WTC11 (cell line): ENCODE results near the gene MITF. TPM values are rescaled to one million over a fixed set of nuclear protein-coding genes. Genes with fewer than 3 reads are reported as not detected.

Source experiments
- ATAC-seq: fragments of 200-7000 bp; cut with Tn5 transposase; 2 replicates; pipeline ENCODE4 v1.10.0; 2021; ENCODE audit warnings: mild to moderate bottlenecking, moderate library complexity
- CTCF ChIA-PET: fragments of 300-600 bp; sonication (Branson Sonifier 250); formaldehyde crosslinking; loops from one replicate; lab custom pipeline; 2021; ENCODE audit warnings: antibody characterized with exemption; lab: Charles Lee
- POLR2A ChIA-PET: fragments of 350-600 bp; sonication (Branson Sonifier 250); formaldehyde crosslinking; loops from one replicate; lab custom pipeline; 2021; ENCODE audit warnings: antibody characterized with exemption; lab: Charles Lee
- DNase-seq: peaks from one replicate; pipeline ENCODE4 v3.0.0; 2021; ENCODE audit warnings: low spot score
- H3K27ac Mint-ChIP-seq: 2 replicates; pipeline ENCODE4 v1.8.0; 2021; ENCODE audit warnings: mixed read lengths
- H3K27me3 Mint-ChIP-seq: 2 replicates; pipeline ENCODE4 v1.8.0; 2021; ENCODE audit warnings: low read depth, mild to moderate bottlenecking, moderate library complexity, mixed read lengths
- H3K36me3 Mint-ChIP-seq: 2 replicates; pipeline ENCODE4 v1.8.0; 2021; ENCODE audit warnings: mixed read lengths
- H3K4me1 Mint-ChIP-seq: 2 replicates; pipeline ENCODE4 v1.8.0; 2022; ENCODE audit warnings: mixed read lengths
- H3K4me3 Mint-ChIP-seq: 2 replicates; pipeline ENCODE4 v1.8.0; 2021; ENCODE audit warnings: mild to moderate bottlenecking, moderate library complexity, mixed read lengths
- H3K9me3 Mint-ChIP-seq: 2 replicates; pipeline ENCODE4 v1.8.0; 2021; ENCODE audit warnings: mixed read lengths
- ETV6 ChIP-seq: sonication (generic); formaldehyde crosslinking; IDR thresholded peaks from 2 replicates; pipeline ENCODE4 v1.8.1; 2022; ENCODE audit warnings: mild to moderate bottlenecking, missing genetic modification reagents
- GABPB1 ChIP-seq: sonication (generic); formaldehyde crosslinking; IDR thresholded peaks from 2 replicates; pipeline ENCODE4 v1.8.1; 2023; ENCODE audit warnings: mild to moderate bottlenecking, missing genetic modification reagents
- JAZF1 ChIP-seq: fragments of 250-450 bp; sonication (Bioruptor Pico); IDR thresholded peaks from 2 replicates; pipeline ENCODE4 v1.9.0; 2021; ENCODE audit warnings: moderate library complexity, mild to moderate bottlenecking, inconsistent platforms
- KAT7 ChIP-seq: sonication (generic); formaldehyde crosslinking; IDR thresholded peaks from 2 replicates; pipeline ENCODE4 v1.8.1; 2023; ENCODE audit warnings: missing genetic modification reagents, mild to moderate bottlenecking, borderline replicate concordance
- ZBTB21 ChIP-seq: sonication (generic); formaldehyde crosslinking; IDR thresholded peaks from 2 replicates; pipeline ENCODE4 v1.8.1; 2023; ENCODE audit warnings: mild to moderate bottlenecking, missing genetic modification reagents, borderline replicate concordance
- ZNF263 ChIP-seq: sonication (generic); formaldehyde crosslinking; IDR thresholded peaks from 2 replicates; pipeline ENCODE4 v1.8.1; 2022; ENCODE audit warnings: low read depth, mild to moderate bottlenecking, moderate library complexity, missing genetic modification reagents
- ZNF423 ChIP-seq: fragments of 250-450 bp; sonication (Bioruptor Pico); IDR thresholded peaks from 2 replicates; pipeline ENCODE4 v2.1.2; 2022; ENCODE audit warnings: mild to moderate bottlenecking, moderate library complexity
- total RNA-seq: library from RNA; stranded (reverse); gene quantifications from 3 replicates; pipeline ENCODE4 v1.2.3, GENCODE V29; 2021
- TF ChIP-seq, protein P1 (sequence below): sonication (generic); formaldehyde crosslinking; IDR thresholded peaks from 2 replicates; pipeline ENCODE4 v1.8.0; 2022; ENCODE audit warnings: missing genetic modification reagents
- TF ChIP-seq, protein P2 (sequence below): sonication (generic); formaldehyde crosslinking; IDR thresholded peaks from 2 replicates; pipeline ENCODE4 v1.8.1; 2022; ENCODE audit warnings: low read depth, missing genetic modification reagents, borderline replicate concordance
- TF ChIP-seq, protein P3 (sequence below): sonication (generic); formaldehyde crosslinking; IDR thresholded peaks from 2 replicates; pipeline ENCODE4 v1.8.1; 2022; ENCODE audit warnings: low read depth, mild to moderate bottlenecking, moderate library complexity, missing genetic modification reagents, borderline replicate concordance
- TF ChIP-seq, protein P4 (sequence below): fragments of 250-450 bp; sonication (Bioruptor Pico); IDR thresholded peaks from 2 replicates; pipeline ENCODE4 v1.9.0; 2021; ENCODE audit warnings: mild to moderate bottlenecking, borderline replicate concordance
- TF ChIP-seq, protein P5 (sequence below): sonication (generic); formaldehyde crosslinking; IDR thresholded peaks from 2 replicates; pipeline ENCODE4 v1.8.0; 2022; ENCODE audit warnings: mild to moderate bottlenecking, missing genetic modification reagents
- TF ChIP-seq, protein P6 (sequence below): sonication (generic); formaldehyde crosslinking; IDR thresholded peaks from 2 replicates; pipeline ENCODE4 v1.8.1; 2023; ENCODE audit warnings: mild to moderate bottlenecking, missing genetic modification reagents, borderline replicate concordance
- TF ChIP-seq, protein P7 (sequence below): sonication (generic); formaldehyde crosslinking; IDR thresholded peaks from 2 replicates; pipeline ENCODE4 v1.8.0; 2022; ENCODE audit warnings: mild to moderate bottlenecking, missing genetic modification reagents

Gene MITF
- total RNA-seq, 1 experiment from 2014 or later = 1.3 TPM

DNA sequence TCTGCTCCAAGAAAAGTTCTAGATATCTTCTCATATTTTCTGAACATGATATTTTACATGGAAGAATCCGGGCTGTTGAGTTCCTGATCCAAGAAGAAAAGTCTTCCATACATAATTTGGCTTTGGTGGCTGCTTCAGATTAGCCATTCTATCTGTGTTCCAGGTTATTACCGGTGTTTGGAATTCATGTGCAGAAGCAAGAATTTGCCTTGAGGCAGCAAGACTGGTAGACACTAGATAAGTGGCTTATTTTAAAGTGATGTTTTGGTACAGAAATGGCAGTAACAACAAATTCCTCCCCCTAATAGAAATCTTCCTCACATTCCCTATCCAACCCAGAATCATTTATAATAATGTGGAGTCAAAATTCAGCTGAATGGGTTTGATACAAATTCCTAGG lies 29.2 kb downstream of the MITF start (continued):
- TF ChIP-seq, protein P1, sequence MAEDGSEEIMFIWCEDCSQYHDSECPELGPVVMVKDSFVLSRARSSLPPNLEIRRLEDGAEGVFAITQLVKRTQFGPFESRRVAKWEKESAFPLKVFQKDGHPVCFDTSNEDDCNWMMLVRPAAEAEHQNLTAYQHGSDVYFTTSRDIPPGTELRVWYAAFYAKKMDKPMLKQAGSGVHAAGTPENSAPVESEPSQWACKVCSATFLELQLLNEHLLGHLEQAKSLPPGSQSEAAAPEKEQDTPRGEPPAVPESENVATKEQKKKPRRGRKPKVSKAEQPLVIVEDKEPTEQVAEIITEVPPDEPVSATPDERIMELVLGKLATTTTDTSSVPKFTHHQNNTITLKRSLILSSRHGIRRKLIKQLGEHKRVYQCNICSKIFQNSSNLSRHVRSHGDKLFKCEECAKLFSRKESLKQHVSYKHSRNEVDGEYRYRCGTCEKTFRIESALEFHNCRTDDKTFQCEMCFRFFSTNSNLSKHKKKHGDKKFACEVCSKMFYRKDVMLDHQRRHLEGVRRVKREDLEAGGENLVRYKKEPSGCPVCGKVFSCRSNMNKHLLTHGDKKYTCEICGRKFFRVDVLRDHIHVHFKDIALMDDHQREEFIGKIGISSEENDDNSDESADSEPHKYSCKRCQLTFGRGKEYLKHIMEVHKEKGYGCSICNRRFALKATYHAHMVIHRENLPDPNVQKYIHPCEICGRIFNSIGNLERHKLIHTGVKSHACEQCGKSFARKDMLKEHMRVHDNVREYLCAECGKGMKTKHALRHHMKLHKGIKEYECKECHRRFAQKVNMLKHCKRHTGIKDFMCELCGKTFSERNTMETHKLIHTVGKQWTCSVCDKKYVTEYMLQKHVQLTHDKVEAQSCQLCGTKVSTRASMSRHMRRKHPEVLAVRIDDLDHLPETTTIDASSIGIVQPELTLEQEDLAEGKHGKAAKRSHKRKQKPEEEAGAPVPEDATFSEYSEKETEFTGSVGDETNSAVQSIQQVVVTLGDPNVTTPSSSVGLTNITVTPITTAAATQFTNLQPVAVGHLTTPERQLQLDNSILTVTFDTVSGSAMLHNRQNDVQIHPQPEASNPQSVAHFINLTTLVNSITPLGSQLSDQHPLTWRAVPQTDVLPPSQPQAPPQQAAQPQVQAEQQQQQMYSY (CRISPR knock-in tag) = no peak
- TF ChIP-seq ZBTB21 = no peak
- no peak for TF ChIP-seq KAT7
- no peak for TF ChIP-seq ETV6

DNA sequence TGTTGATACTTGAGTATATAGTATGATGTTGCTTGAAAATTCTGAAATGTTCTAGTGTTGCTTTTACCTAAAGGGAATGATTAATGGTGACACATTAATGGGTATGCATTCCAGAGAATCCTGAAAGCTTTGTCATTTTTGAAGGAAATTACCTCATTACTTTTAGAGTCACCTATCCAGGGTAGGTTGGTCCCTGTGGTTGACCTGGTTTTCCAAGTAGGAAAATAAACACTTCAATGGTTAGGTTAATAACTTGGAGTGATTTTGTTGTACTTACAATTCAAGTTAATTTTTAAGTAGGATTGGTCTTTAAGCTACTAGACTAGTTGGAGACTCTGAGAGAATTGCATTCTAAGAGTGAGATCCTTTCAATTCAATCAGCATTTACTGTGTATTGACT lies 31.0 kb downstream of the MITF start:
- POLR2A ChIA-PET = no interaction called here
- DNase-seq (no peak), ATAC-seq (peak; percentile 47; the same call in 1 of the 2 replicates)
- Mint-ChIP-seq H3K9me3 (no peaks in the 10 kb centered on the region), H3K4me3 (no peak overlapping the region), H3K27me3 (no peaks in the 10 kb centered on the region; the same call in 1 of the 2 replicates), H3K27ac (no peak overlapping the region), H3K4me1 (peaks cover 13% of the 10 kb centered on the region), H3K36me3 (no peaks in the 10 kb centered on the region)
- TF ChIP-seq, protein P2, sequence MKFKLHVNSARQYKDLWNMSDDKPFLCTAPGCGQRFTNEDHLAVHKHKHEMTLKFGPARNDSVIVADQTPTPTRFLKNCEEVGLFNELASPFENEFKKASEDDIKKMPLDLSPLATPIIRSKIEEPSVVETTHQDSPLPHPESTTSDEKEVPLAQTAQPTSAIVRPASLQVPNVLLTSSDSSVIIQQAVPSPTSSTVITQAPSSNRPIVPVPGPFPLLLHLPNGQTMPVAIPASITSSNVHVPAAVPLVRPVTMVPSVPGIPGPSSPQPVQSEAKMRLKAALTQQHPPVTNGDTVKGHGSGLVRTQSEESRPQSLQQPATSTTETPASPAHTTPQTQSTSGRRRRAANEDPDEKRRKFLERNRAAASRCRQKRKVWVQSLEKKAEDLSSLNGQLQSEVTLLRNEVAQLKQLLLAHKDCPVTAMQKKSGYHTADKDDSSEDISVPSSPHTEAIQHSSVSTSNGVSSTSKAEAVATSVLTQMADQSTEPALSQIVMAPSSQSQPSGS (CRISPR knock-in tag) = no peak
- TF ChIP-seq, protein P3, sequence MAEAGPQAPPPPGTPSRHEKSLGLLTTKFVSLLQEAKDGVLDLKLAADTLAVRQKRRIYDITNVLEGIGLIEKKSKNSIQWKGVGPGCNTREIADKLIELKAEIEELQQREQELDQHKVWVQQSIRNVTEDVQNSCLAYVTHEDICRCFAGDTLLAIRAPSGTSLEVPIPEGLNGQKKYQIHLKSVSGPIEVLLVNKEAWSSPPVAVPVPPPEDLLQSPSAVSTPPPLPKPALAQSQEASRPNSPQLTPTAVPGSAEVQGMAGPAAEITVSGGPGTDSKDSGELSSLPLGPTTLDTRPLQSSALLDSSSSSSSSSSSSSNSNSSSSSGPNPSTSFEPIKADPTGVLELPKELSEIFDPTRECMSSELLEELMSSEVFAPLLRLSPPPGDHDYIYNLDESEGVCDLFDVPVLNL (CRISPR knock-in tag) = no peak
- TF ChIP-seq, protein P4, sequence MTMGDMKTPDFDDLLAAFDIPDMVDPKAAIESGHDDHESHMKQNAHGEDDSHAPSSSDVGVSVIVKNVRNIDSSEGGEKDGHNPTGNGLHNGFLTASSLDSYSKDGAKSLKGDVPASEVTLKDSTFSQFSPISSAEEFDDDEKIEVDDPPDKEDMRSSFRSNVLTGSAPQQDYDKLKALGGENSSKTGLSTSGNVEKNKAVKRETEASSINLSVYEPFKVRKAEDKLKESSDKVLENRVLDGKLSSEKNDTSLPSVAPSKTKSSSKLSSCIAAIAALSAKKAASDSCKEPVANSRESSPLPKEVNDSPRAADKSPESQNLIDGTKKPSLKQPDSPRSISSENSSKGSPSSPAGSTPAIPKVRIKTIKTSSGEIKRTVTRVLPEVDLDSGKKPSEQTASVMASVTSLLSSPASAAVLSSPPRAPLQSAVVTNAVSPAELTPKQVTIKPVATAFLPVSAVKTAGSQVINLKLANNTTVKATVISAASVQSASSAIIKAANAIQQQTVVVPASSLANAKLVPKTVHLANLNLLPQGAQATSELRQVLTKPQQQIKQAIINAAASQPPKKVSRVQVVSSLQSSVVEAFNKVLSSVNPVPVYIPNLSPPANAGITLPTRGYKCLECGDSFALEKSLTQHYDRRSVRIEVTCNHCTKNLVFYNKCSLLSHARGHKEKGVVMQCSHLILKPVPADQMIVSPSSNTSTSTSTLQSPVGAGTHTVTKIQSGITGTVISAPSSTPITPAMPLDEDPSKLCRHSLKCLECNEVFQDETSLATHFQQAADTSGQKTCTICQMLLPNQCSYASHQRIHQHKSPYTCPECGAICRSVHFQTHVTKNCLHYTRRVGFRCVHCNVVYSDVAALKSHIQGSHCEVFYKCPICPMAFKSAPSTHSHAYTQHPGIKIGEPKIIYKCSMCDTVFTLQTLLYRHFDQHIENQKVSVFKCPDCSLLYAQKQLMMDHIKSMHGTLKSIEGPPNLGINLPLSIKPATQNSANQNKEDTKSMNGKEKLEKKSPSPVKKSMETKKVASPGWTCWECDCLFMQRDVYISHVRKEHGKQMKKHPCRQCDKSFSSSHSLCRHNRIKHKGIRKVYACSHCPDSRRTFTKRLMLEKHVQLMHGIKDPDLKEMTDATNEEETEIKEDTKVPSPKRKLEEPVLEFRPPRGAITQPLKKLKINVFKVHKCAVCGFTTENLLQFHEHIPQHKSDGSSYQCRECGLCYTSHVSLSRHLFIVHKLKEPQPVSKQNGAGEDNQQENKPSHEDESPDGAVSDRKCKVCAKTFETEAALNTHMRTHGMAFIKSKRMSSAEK (CRISPR knock-in tag) = no peak
- no peak for TF ChIP-seq ZNF423 (CRISPR knock-in tag)
- TF ChIP-seq, protein P5, sequence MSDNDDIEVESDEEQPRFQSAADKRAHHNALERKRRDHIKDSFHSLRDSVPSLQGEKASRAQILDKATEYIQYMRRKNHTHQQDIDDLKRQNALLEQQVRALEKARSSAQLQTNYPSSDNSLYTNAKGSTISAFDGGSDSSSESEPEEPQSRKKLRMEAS (CRISPR knock-in tag) = no peak
- CTCF ChIA-PET = interaction anchor here (0.8 kb wide), 1 partner anchor 31 kb away, joined by 3 read pairs; the partner anchor contains the start of gene MITF

DNA sequence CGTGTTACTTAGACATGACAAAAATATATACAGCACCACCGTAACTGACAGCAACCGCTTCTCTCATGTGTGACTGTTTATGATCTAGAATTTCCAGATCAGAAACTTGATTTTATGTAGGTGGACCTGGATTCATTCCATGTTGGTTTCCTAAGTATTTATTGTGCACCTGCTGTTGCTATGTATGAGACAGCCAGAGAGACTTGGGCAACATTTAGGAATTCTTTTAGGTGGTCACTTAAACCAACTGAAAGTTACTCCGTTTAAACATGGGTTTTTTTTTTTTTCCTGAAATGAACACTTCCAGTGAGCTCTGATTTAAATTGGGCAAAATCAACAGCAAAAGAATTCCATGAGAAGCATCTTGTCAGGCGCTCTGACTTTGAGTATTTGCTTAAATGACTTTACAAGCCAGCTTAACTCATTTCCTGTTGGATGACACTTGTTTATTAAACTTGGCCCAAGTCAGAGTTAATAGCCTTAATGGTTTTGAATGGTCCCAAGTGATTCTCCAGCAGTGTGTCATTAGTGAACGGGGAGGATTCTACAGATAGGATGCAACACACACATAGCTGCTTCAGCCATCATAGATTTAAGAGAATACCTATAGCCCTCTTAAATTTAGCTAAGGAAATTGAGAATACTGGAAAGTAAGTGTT lies 31.8 kb downstream of the MITF start:
- H3K9me3 Mint-ChIP-seq = no peaks in the 10 kb centered on the region
- H3K36me3 Mint-ChIP-seq = no peaks in the 10 kb centered on the region
- no peak for DNase-seq
- H3K27me3 Mint-ChIP-seq = no peaks in the 10 kb centered on the region; the same call in 1 of the 2 replicates
- H3K27ac Mint-ChIP-seq = no peak overlapping the region
- POLR2A ChIA-PET = no interaction called here
- H3K4me3 Mint-ChIP-seq = no peak overlapping the region
- ATAC-seq = no peak
- CTCF ChIA-PET = no interaction called here
- peaks cover 13% of the 10 kb centered on the region for H3K4me1 Mint-ChIP-seq
- TF ChIP-seq, protein P6, sequence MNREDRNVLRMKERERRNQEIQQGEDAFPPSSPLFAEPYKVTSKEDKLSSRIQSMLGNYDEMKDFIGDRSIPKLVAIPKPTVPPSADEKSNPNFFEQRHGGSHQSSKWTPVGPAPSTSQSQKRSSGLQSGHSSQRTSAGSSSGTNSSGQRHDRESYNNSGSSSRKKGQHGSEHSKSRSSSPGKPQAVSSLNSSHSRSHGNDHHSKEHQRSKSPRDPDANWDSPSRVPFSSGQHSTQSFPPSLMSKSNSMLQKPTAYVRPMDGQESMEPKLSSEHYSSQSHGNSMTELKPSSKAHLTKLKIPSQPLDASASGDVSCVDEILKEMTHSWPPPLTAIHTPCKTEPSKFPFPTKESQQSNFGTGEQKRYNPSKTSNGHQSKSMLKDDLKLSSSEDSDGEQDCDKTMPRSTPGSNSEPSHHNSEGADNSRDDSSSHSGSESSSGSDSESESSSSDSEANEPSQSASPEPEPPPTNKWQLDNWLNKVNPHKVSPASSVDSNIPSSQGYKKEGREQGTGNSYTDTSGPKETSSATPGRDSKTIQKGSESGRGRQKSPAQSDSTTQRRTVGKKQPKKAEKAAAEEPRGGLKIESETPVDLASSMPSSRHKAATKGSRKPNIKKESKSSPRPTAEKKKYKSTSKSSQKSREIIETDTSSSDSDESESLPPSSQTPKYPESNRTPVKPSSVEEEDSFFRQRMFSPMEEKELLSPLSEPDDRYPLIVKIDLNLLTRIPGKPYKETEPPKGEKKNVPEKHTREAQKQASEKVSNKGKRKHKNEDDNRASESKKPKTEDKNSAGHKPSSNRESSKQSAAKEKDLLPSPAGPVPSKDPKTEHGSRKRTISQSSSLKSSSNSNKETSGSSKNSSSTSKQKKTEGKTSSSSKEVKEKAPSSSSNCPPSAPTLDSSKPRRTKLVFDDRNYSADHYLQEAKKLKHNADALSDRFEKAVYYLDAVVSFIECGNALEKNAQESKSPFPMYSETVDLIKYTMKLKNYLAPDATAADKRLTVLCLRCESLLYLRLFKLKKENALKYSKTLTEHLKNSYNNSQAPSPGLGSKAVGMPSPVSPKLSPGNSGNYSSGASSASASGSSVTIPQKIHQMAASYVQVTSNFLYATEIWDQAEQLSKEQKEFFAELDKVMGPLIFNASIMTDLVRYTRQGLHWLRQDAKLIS (CRISPR knock-in tag) = no peak
- TF ChIP-seq JAZF1 (CRISPR knock-in tag) (no peak), GABPB1 (CRISPR knock-in tag) (no peak), ZNF263 (CRISPR knock-in tag) (no peak)
- TF ChIP-seq, protein P7, sequence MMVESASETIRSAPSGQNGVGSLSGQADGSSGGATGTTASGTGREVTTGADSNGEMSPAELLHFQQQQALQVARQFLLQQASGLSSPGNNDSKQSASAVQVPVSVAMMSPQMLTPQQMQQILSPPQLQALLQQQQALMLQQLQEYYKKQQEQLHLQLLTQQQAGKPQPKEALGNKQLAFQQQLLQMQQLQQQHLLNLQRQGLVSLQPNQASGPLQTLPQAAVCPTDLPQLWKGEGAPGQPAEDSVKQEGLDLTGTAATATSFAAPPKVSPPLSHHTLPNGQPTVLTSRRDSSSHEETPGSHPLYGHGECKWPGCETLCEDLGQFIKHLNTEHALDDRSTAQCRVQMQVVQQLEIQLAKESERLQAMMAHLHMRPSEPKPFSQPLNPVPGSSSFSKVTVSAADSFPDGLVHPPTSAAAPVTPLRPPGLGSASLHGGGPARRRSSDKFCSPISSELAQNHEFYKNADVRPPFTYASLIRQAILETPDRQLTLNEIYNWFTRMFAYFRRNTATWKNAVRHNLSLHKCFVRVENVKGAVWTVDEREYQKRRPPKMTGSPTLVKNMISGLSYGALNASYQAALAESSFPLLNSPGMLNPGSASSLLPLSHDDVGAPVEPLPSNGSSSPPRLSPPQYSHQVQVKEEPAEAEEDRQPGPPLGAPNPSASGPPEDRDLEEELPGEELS (CRISPR knock-in tag) = no peak
